Epidermal melanocyte (primary cell): ENCODE measurements around the gene NDUFA8.

Experiments
- DNase-seq: peaks from one replicate; pipeline ENCODE4 v3.0.0; 2011; ENCODE audit warnings: low spot score; ENCODE audit not compliant: insufficient read length

The NDUFA8 gene

GRCh38 chr9:122138560-122139268 is 20.9 kb downstream of the NDUFA8 start:
- DNase-seq: no peak

- DNase-seq: no peak
Observed at GRCh38 chr9:122135529-122135859, 24.1 kb downstream of the NDUFA8 start.

- peak; percentile 11 for DNase-seq
Observed at GRCh38 chr9:122134822-122135528, 24.6 kb downstream of the NDUFA8 start.

- no peak for DNase-seq
Observed at GRCh38 chr9:122133984-122134535, 25.5 kb downstream of the NDUFA8 start.

GRCh38 chr9:122133263-122133983 is 26.2 kb downstream of the NDUFA8 start:
- no peak for DNase-seq

GRCh38 chr9:122132539-122132938 is 27.0 kb downstream of the NDUFA8 start:
- no peak for DNase-seq

GRCh38 chr9:122131401-122132001 is 28.1 kb downstream of the NDUFA8 start:
- DNase-seq: no peak

GRCh38 chr9:122130837-122131236 is 28.7 kb downstream of the NDUFA8 start:
- DNase-seq: no peak

- no peak for DNase-seq
Observed at GRCh38 chr9:122129969-122130368, 29.6 kb downstream of the NDUFA8 start.

- DNase-seq: no peak
Observed at GRCh38 chr9:122128969-122129343, 30.6 kb downstream of the NDUFA8 start.

- no peak for DNase-seq
Observed at GRCh38 chr9:122128007-122128968, 31.3 kb downstream of the NDUFA8 start.

GRCh38 chr9:122127396-122127798 is 32.2 kb downstream of the NDUFA8 start:
- no peak for DNase-seq

- peak; percentile 48 for DNase-seq
Observed at GRCh38 chr9:122126331-122127261, 33.0 kb downstream of the NDUFA8 start.

- DNase-seq: no peak
Observed at GRCh38 chr9:122125509-122126330, 33.9 kb downstream of the NDUFA8 start.

GRCh38 chr9:122125158-122125508 is 34.4 kb downstream of the NDUFA8 start:
- DNase-seq: peak; percentile 95

GRCh38 chr9:122124528-122124927 is 35.1 kb downstream of the NDUFA8 start:
- DNase-seq: no peak

- DNase-seq: no peak
Observed at GRCh38 chr9:122124048-122124447, 35.5 kb downstream of the NDUFA8 start.

GRCh38 chr9:122122903-122123632 is 36.5 kb downstream of the NDUFA8 start:
- peak; percentile 73 for DNase-seq
